IPS-20b (cell line): ENCODE results near the gene SLC17A7.

ENCODE experiments used
- H3K27ac ChIP-seq: one replicate; pipeline ENCODE4 v1.5.1; 2013; ENCODE audit warnings: low read length
- H3K27me3 ChIP-seq: 2 replicates; pipeline ENCODE4 v1.6.1; 2013; ENCODE audit warnings: mild to moderate bottlenecking, low read length, inconsistent platforms; ENCODE audit not compliant: insufficient read depth
- H3K36me3 ChIP-seq: 2 replicates; pipeline ENCODE4 v1.6.1; 2013; ENCODE audit warnings: low read depth, mild to moderate bottlenecking, inconsistent platforms, low read length, moderate library complexity; ENCODE audit not compliant: insufficient read depth
- H3K4me1 ChIP-seq: 2 replicates; pipeline ENCODE4 v1.6.1; 2013; ENCODE audit warnings: mild to moderate bottlenecking, control low read depth, inconsistent platforms, low read length, moderate library complexity; ENCODE audit not compliant: insufficient read depth
- H3K4me3 ChIP-seq: 2 replicates; pipeline ENCODE4 v1.5.1; 2013; ENCODE audit warnings: mild to moderate bottlenecking, low read length, inconsistent platforms
- H3K9ac ChIP-seq: 2 replicates; pipeline ENCODE4 v1.6.1; 2013; ENCODE audit warnings: low read depth, mild to moderate bottlenecking, inconsistent platforms, low read length, moderate library complexity
- H3K9me3 ChIP-seq: 2 replicates; pipeline ENCODE4 v1.6.1; 2013; ENCODE audit warnings: mild to moderate bottlenecking, low read depth, low read length, inconsistent platforms; ENCODE audit not compliant: insufficient read depth

The SLC17A7 gene

GRCh38 chr19:49421878-49422202 lies 19.5 kb downstream of the SLC17A7 start:
- H3K27me3 ChIP-seq: peaks cover 87% of the 10 kb centered on the region
- H3K9me3 ChIP-seq: no peaks in the 10 kb centered on the region
- H3K27ac ChIP-seq: no peak overlapping the region
- peaks cover 6% of the 10 kb centered on the region; the same call in 1 of the 2 replicates for H3K4me1 ChIP-seq
- H3K36me3 ChIP-seq: no peaks in the 10 kb centered on the region
- H3K4me3 ChIP-seq: no peak overlapping the region
- H3K9ac ChIP-seq: no peak overlapping the region

GRCh38 chr19:49421039-49421877 lies 20.1 kb downstream of the SLC17A7 start:
- H3K27me3 ChIP-seq: peaks cover 82% of the 10 kb centered on the region

GRCh38 chr19:49420227-49420626 lies 21.1 kb downstream of the SLC17A7 start:
- Histone ChIP-seq H3K36me3 (no peaks in the 10 kb centered on the region), H3K9me3 (no peaks in the 10 kb centered on the region), H3K4me1 (no peaks in the 10 kb centered on the region; the same call in 1 of the 2 replicates), H3K4me3 (no peak overlapping the region), H3K27me3 (peaks cover 71% of the 10 kb centered on the region), H3K9ac (no peak overlapping the region), H3K27ac (no peak overlapping the region)

More at GRCh38 chr19:49421039-49421877, 20.1 kb downstream of the SLC17A7 start:
- Histone ChIP-seq H3K4me1 (no peaks in the 10 kb centered on the region; the same call in 1 of the 2 replicates), H3K9me3 (no peaks in the 10 kb centered on the region), H3K36me3 (no peaks in the 10 kb centered on the region), H3K4me3 (no peak overlapping the region), H3K9ac (no peak overlapping the region), H3K27ac (no peak overlapping the region)

DNA sequence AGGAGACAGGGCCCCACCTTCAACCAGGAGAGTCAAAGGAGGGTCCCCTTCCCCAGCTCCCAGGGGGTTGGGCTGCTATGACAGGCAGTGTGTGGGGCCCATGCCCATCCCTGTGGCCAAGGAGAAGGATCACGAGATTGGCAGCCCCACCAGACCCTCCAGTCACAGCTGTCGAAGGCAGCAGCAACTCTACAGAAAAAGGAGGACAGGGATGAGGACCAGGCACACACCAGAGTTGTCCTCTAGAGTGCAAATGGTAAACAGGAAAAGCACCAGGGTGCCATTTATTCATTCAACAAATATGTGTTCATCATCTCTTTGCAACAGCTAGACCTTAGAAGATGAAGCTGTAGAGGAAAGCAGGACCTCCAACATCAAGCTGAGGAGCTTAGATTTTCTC lies 22.2 kb downstream of the SLC17A7 start:
- Histone ChIP-seq H3K9me3 (no peaks in the 10 kb centered on the region), H3K4me3 (no peak overlapping the region), H3K9ac (no peak overlapping the region), H3K27me3 (peaks cover 61% of the 10 kb centered on the region), H3K27ac (no peak overlapping the region), H3K4me1 (no peaks in the 10 kb centered on the region; the same call in 1 of the 2 replicates), H3K36me3 (no peaks in the 10 kb centered on the region)

DNA sequence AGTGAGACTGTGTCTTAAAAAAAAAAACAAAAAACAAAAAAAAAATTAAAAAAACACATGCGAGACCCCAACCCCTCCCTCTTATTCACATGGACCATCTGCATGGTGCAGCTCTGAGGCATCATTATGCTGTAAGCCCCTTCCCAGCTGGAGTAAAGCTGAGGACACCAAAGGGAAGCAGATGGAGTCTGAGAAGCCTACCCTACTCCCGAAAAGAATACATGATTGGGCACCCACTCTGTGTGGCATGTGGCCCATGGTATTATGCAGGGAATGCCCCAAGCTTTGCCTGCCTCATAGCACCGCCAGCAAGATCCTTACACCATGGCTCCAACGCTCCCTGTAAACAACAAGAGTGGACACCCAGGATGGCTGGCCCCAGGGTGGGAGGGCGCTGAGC lies 22.8 kb downstream of the SLC17A7 start:
- Histone ChIP-seq H3K27me3 (peaks cover 54% of the 10 kb centered on the region), H3K27ac (no peak overlapping the region), H3K36me3 (no peaks in the 10 kb centered on the region)

DNA sequence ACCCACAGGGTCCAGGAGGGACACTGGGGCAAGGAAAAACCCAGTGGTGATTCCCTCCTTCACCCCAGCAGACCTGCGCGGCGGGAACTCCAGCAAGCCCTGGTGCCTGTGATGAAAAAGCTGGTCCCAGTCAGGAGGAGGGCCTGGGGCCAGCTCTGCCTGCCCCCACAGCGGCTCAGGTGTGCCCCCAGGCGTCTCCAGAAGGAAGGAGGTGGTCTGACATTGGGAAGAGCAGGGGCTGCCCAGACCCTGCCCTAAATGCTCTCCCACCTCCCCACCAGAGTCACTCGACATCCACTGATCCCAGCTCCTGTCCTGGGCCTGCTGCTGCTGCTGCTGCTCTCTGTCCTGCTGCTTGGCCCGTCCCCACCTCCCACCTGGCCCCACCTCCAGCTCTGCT lies 24.2 kb downstream of the SLC17A7 start:
- Histone ChIP-seq H3K9ac (no peak overlapping the region), H3K27ac (no peak overlapping the region), H3K36me3 (no peaks in the 10 kb centered on the region), H3K27me3 (peaks cover 40% of the 10 kb centered on the region), H3K4me3 (no peak overlapping the region), H3K4me1 (no peaks in the 10 kb centered on the region; the same call in 1 of the 2 replicates), H3K9me3 (no peaks in the 10 kb centered on the region)

More for the DNA sequence above, 22.8 kb downstream of the SLC17A7 start:
- H3K9me3 ChIP-seq: no peaks in the 10 kb centered on the region
- no peak overlapping the region for H3K9ac ChIP-seq
- H3K4me1 ChIP-seq: no peaks in the 10 kb centered on the region; the same call in 1 of the 2 replicates
- no peak overlapping the region for H3K4me3 ChIP-seq

DNA sequence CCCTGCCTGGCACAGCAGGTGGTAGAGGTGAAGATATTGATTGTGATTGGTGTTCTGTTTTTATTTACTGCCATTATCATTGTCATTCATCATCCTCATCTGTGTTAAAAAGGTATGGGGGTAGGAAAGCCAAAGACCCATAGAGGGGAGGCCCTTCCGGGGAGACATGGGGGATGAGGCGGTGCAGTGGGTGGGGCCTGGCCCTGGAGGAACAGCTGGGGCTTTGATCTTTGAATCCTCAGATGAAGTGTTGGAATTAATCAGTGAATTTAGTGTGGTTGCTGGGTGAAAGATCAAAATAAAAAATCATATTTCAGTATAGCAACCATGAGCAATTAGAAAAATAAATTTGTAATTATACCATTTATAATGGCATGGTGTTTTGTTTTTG lies 25.5 kb downstream of the SLC17A7 start:
- peaks cover 27% of the 10 kb centered on the region for H3K27me3 ChIP-seq
- H3K36me3 ChIP-seq: no peaks in the 10 kb centered on the region
- H3K27ac ChIP-seq: no peak overlapping the region
- H3K9me3 ChIP-seq: no peaks in the 10 kb centered on the region
- H3K4me3 ChIP-seq: no peak overlapping the region
- H3K4me1 ChIP-seq: no peaks in the 10 kb centered on the region; the same call in 1 of the 2 replicates
- no peak overlapping the region for H3K9ac ChIP-seq

- H3K4me3 ChIP-seq: no peak overlapping the region
- H3K27ac ChIP-seq: no peak overlapping the region
- H3K36me3 ChIP-seq: no peaks in the 10 kb centered on the region
- H3K4me1 ChIP-seq: no peaks in the 10 kb centered on the region
- H3K9me3 ChIP-seq: no peaks in the 10 kb centered on the region
- no peak overlapping the region for H3K9ac ChIP-seq
- peaks cover 21% of the 10 kb centered on the region for H3K27me3 ChIP-seq
Observed at GRCh38 chr19:49415102-49415809, 26.1 kb downstream of the SLC17A7 start.

DNA sequence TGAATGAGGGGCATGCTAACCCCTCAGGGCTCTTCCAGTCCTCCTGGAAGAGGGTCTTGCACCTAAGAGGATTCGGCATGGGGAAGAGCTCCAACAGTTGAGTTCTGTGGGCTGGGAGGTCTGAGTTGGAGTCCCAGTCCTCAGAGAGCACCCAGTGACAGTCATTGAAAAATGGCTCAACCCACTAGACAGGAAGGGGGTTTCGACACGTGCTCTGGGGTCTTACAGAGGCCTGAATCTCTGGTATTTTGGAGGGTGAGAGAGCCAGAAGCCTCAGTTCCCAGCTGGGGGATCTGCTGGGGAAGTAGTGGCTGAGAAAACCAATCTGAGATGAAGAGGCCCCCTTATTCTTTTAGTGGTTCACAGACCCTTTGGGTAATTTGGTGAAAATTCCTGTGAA lies 27.1 kb downstream of the SLC17A7 start:
- no peaks in the 10 kb centered on the region for H3K9me3 ChIP-seq
- peaks cover 15% of the 10 kb centered on the region; the same call in 1 of the 2 replicates for H3K27me3 ChIP-seq
- H3K36me3 ChIP-seq: no peaks in the 10 kb centered on the region
- H3K9ac ChIP-seq: no peak overlapping the region
- no peaks in the 10 kb centered on the region for H3K4me1 ChIP-seq
- H3K27ac ChIP-seq: no peak overlapping the region
- no peak overlapping the region for H3K4me3 ChIP-seq

DNA sequence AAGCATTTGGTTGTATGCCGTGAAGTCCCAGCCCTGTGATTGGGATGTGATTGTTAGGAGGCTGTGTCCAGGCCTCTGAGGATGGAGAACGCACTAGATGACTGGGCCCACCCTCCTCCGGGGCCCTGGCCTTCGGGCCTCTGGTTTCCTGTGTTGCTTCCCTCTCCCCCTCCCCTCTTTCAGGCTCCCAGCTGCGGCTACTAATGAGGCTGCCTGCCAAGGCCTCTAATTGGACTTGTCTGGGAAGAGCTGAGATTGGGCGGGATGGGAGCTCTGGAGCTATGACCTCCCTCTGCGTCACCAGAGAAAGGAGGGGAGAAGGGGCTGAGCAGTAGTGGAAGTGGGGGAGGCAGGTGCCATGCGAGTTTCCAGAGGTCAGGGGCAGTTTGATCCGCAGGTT lies 28.0 kb downstream of the SLC17A7 start:
- Histone ChIP-seq H3K27ac (no peak overlapping the region), H3K36me3 (no peaks in the 10 kb centered on the region), H3K27me3 (peaks cover 6% of the 10 kb centered on the region; the same call in 1 of the 2 replicates), H3K9me3 (no peaks in the 10 kb centered on the region), H3K9ac (no peak overlapping the region), H3K4me3 (no peak overlapping the region), H3K4me1 (no peaks in the 10 kb centered on the region)

GRCh38 chr19:49411681-49412326 lies 29.5 kb downstream of the SLC17A7 start:
- Histone ChIP-seq H3K9ac (no peak overlapping the region), H3K4me3 (no peak overlapping the region), H3K4me1 (no peaks in the 10 kb centered on the region), H3K36me3 (no peaks in the 10 kb centered on the region), H3K9me3 (no peaks in the 10 kb centered on the region), H3K27me3 (no peaks in the 10 kb centered on the region), H3K27ac (no peak overlapping the region)
